Tibial artery (tissue), 4 donors: Measurements from ENCODE around the gene PAQR4.
A peak's percentile ranks its signal among the peaks of the same experiment; 100 is the strongest.

Source experiments
- DNase-seq, 2 donors: peaks; one replicate each; pipeline ENCODE4 v3.0.0-alpha.2; 2019
- H3K27ac ChIP-seq, 2 donors: fragments of 200-600 bp; sonication (generic) in 1 of 2; 1 replicate in 1 of 2; 2 replicates in 1 of 2; pipeline ENCODE4 v1.5.1; 2018 to 2019; ENCODE audit warnings: mild to moderate bottlenecking in 1 of 2
- H3K27me3 ChIP-seq, 2 donors: fragments of 200-600 bp; sonication (generic) in 1 of 2; one replicate each; pipeline versions ENCODE4 v1.5.1 to v1.6.0; 2016 to 2019
- H3K36me3 ChIP-seq, 3 donors: fragments of 200-600 bp; sonication (generic) in 2 of 3; one replicate each; pipeline ENCODE4 v1.5.1; 2016 to 2019; ENCODE audit warnings: mild to moderate bottlenecking in 2 of 3
- H3K4me1 ChIP-seq, 4 donors: fragments of 200-600 bp; sonication (generic) in 2 of 4; 1 replicate in 3 of 4; 2 replicates in 1 of 4; pipeline ENCODE4 v1.5.1; 2016 to 2019
- H3K4me3 ChIP-seq, 2 donors: fragments of 200-600 bp; sonication (generic) in 1 of 2; 1 replicate in 1 of 2; 2 replicates in 1 of 2; pipeline ENCODE4 v1.5.1; 2018 to 2019; ENCODE audit warnings: mild to moderate bottlenecking in 2 of 2
- H3K9me3 ChIP-seq, 3 donors: fragments of 200-600 bp; sonication (generic) in 1 of 3; one replicate each; pipeline ENCODE4 v1.5.1; 2016 to 2019
- CTCF ChIP-seq, 2 experiments: fragments of 200-600 bp in 1 of 2; fragments of 450-650 bp in 1 of 2; IDR thresholded peaks; one replicate each; pipeline ENCODE4 v1.5.1; 2017 to 2019; ENCODE audit warnings: antibody characterized with exemption in 2 of 2, mild to moderate bottlenecking in 1 of 2, moderate library complexity in 1 of 2
- intact Hi-C: fragments of 100-400 bp; cut with DNase I; formaldehyde crosslinking; loops from one replicate; pipeline ENCODE4 v1.15.0; 2023; ENCODE audit warnings: low total_unique reads

The PAQR4 gene

GRCh38 chr16:2985893-2986355 lies 16.8 kb downstream of the PAQR4 start:
- no peak overlapping the region for H3K4me3 ChIP-seq
- H3K36me3 ChIP-seq: no peaks in the 10 kb centered on the region
- H3K27me3 ChIP-seq: peaks cover 0 to 35% of the 10 kb centered on the region in 2 donors
- TF ChIP-seq CTCF (IDR thresholded peaks at IDR 0.05): no peak
- DNase-seq: peak in 1 of 2 donors; percentile 80
- peaks cover 0 to 36% (median 27%) of the 10 kb centered on the region in 4 donors for H3K4me1 ChIP-seq
- no peaks in the 10 kb centered on the region for H3K9me3 ChIP-seq
- intact Hi-C loops: no loop called here
- H3K27ac ChIP-seq: peak overlapping the region in 1 of 2 donors; percentile 53

GRCh38 chr16:2986623-2987188 lies 17.6 kb downstream of the PAQR4 start:
- H3K27ac ChIP-seq: no peak overlapping the region
- H3K27me3 ChIP-seq: peaks cover 0 to 35% of the 10 kb centered on the region in 2 donors
- peaks cover 0 to 33% (median 24%) of the 10 kb centered on the region in 4 donors for H3K4me1 ChIP-seq
- no peak for TF ChIP-seq CTCF (IDR thresholded peaks at IDR 0.05)
- no peaks in the 10 kb centered on the region for H3K36me3 ChIP-seq
- no peak overlapping the region for H3K4me3 ChIP-seq
- H3K9me3 ChIP-seq: no peaks in the 10 kb centered on the region
- intact Hi-C loops: no loop called here
- no peak for DNase-seq

- peaks cover 0 to 33% (median 24%) of the 10 kb centered on the region in 4 donors for H3K4me1 ChIP-seq
- no peak overlapping the region for H3K4me3 ChIP-seq
- TF ChIP-seq CTCF (IDR thresholded peaks at IDR 0.05): no peak
- no peak overlapping the region for H3K27ac ChIP-seq
- no peak for DNase-seq
- H3K9me3 ChIP-seq: no peaks in the 10 kb centered on the region
- no peaks in the 10 kb centered on the region for H3K36me3 ChIP-seq
- H3K27me3 ChIP-seq: peaks cover 0 to 35% of the 10 kb centered on the region in 2 donors
- intact Hi-C loops: no loop called here
These were observed 18.1 kb downstream of the PAQR4 start for GRCh38 chr16:2987286-2987685.

GRCh38 chr16:2987833-2988232 lies 18.7 kb downstream of the PAQR4 start:
- no peak for DNase-seq
- H3K27me3 ChIP-seq: peaks cover 0 to 35% of the 10 kb centered on the region in 2 donors
- no peak for TF ChIP-seq CTCF (IDR thresholded peaks at IDR 0.05)
- no peaks in the 10 kb centered on the region for H3K9me3 ChIP-seq
- no peak overlapping the region for H3K4me3 ChIP-seq
- peaks cover 0 to 33% (median 24%) of the 10 kb centered on the region in 4 donors for H3K4me1 ChIP-seq
- no peak overlapping the region for H3K27ac ChIP-seq
- no peaks in the 10 kb centered on the region for H3K36me3 ChIP-seq
- intact Hi-C loops: no loop called here

GRCh38 chr16:2988590-2989099 lies 19.5 kb downstream of the PAQR4 start:
- no peaks in the 10 kb centered on the region for H3K36me3 ChIP-seq
- H3K27ac ChIP-seq: no peak overlapping the region
- no peak overlapping the region for H3K4me3 ChIP-seq
- no peak for TF ChIP-seq CTCF (IDR thresholded peaks at IDR 0.05)
- peaks cover 0 to 35% of the 10 kb centered on the region in 2 donors for H3K27me3 ChIP-seq
- DNase-seq: no peak
- peaks cover 0 to 27% (median 21%) of the 10 kb centered on the region in 4 donors for H3K4me1 ChIP-seq
- intact Hi-C loops: no loop called here
- H3K9me3 ChIP-seq: no peaks in the 10 kb centered on the region
